HepG2 (cell line): Measurements from ENCODE around the gene WDR26. TPM values are rescaled to one million over a fixed set of nuclear protein-coding genes. Genes with fewer than 3 reads are reported as not detected.

Source experiments
- FOXA3 ChIP-seq: IDR thresholded peaks from 2 replicates; pipeline ENCODE4 v1.6.1; 2016; ENCODE audit warnings: missing genetic modification reagents, missing compliant biosample characterization
- FOXO1 ChIP-seq: sonication (generic); formaldehyde crosslinking; IDR thresholded peaks from 2 replicates; pipeline ENCODE4 v1.4.0; 2020; ENCODE audit warnings: missing genetic modification reagents
- GABPB1 ChIP-seq: IDR thresholded peaks from 2 replicates; pipeline ENCODE4 v1.6.1; 2016; ENCODE audit warnings: mild to moderate bottlenecking, missing genetic modification reagents, moderate library complexity, missing compliant biosample characterization
- GTF2F1 ChIP-seq: fragments of 150-350 bp; IDR thresholded peaks from 2 replicates; pipeline ENCODE4 v1.6.1; 2014; ENCODE audit warnings: low read length
- KAT7 ChIP-seq: IDR thresholded peaks from 2 replicates; pipeline ENCODE4 v1.6.1; 2018; ENCODE audit warnings: borderline replicate concordance, missing compliant biosample characterization
- KDM5B ChIP-seq: sonication (generic); formaldehyde crosslinking; IDR thresholded peaks from 2 replicates; pipeline ENCODE4 v1.4.0; 2020; ENCODE audit warnings: missing genetic modification reagents, mild to moderate bottlenecking, borderline replicate concordance
- MTF1 ChIP-seq: sonication (generic); formaldehyde crosslinking; IDR thresholded peaks from 2 replicates; pipeline ENCODE4 v1.5.0; 2020; ENCODE audit warnings: missing genetic modification reagents
- PAX8 ChIP-seq: sonication (generic); formaldehyde crosslinking; IDR thresholded peaks from 2 replicates; pipeline ENCODE4 v1.8.0; 2022; ENCODE audit warnings: mild to moderate bottlenecking, missing genetic modification reagents, borderline replicate concordance
- RORA ChIP-seq: sonication (generic); formaldehyde crosslinking; IDR thresholded peaks from 2 replicates; pipeline ENCODE4 v1.5.0; 2020; ENCODE audit warnings: mild to moderate bottlenecking, missing genetic modification reagents, moderate library complexity
- SMARCC2 ChIP-seq: fragments of 450-650 bp; IDR thresholded peaks from 2 replicates; pipeline ENCODE4 v1.6.1; 2017; ENCODE audit warnings: antibody characterized with exemption, mild to moderate bottlenecking
- SMYD3 ChIP-seq: sonication (generic); formaldehyde crosslinking; IDR thresholded peaks from 2 replicates; pipeline ENCODE4 v1.8.1; 2023; ENCODE audit warnings: mild to moderate bottlenecking, missing genetic modification reagents
- THAP9 ChIP-seq: sonication (generic); formaldehyde crosslinking; IDR thresholded peaks from 2 replicates; pipeline ENCODE4; 2020; ENCODE audit warnings: missing genetic modification reagents, mild to moderate bottlenecking, borderline replicate concordance
- ZBTB42 ChIP-seq: sonication (generic); formaldehyde crosslinking; IDR thresholded peaks from 2 replicates; pipeline ENCODE4 v1.5.0; 2020; ENCODE audit warnings: mild to moderate bottlenecking, missing genetic modification reagents
- ZMAT3 ChIP-seq: sonication (generic); formaldehyde crosslinking; conservative IDR thresholded peaks from 2 replicates; pipeline ENCODE4 v1.7.0; 2021; ENCODE audit warnings: missing genetic modification reagents
- ZNF18 ChIP-seq: sonication (generic); formaldehyde crosslinking; IDR thresholded peaks from 2 replicates; pipeline ENCODE4 v1.8.0; 2022; ENCODE audit warnings: mild to moderate bottlenecking, missing genetic modification reagents; ENCODE audit not compliant: insufficient replicate concordance
- ZNF296 ChIP-seq: sonication (generic); formaldehyde crosslinking; conservative IDR thresholded peaks from 2 replicates; pipeline ENCODE4 v1.5.0; 2020; ENCODE audit warnings: mild to moderate bottlenecking, missing genetic modification reagents
- ZNF33B ChIP-seq: sonication (generic); formaldehyde crosslinking; IDR thresholded peaks from 2 replicates; pipeline ENCODE4 v1.5.1; 2020; ENCODE audit warnings: mild to moderate bottlenecking, missing genetic modification reagents
- ZNF362 ChIP-seq: sonication (generic); formaldehyde crosslinking; IDR thresholded peaks from 2 replicates; pipeline ENCODE4 v1.4.0; 2020; ENCODE audit warnings: missing genetic modification reagents, mild to moderate bottlenecking, borderline replicate concordance
- ZNF530 ChIP-seq: sonication (generic); formaldehyde crosslinking; IDR thresholded peaks from 2 replicates; pipeline ENCODE4 v1.5.0; 2020; ENCODE audit warnings: low read depth, mild to moderate bottlenecking, missing genetic modification reagents
- ZNF550 ChIP-seq: sonication (generic); formaldehyde crosslinking; IDR thresholded peaks from 2 replicates; pipeline ENCODE4 v1.4.0; 2020; ENCODE audit warnings: mild to moderate bottlenecking, missing genetic modification reagents, borderline replicate concordance
- ZNF556 ChIP-seq: sonication (generic); formaldehyde crosslinking; IDR thresholded peaks from 2 replicates; pipeline ENCODE4 v1.4.0; 2020; ENCODE audit warnings: mild to moderate bottlenecking, missing genetic modification reagents, borderline replicate concordance
- ZNF605 ChIP-seq: sonication (generic); formaldehyde crosslinking; IDR thresholded peaks from 2 replicates; pipeline ENCODE4 v1.8.0; 2022; ENCODE audit warnings: mild to moderate bottlenecking, missing genetic modification reagents
- polyA plus RNA-seq, 8 experiments: library from polyadenylated mRNA; depleted of rRNA in 3 of 8; stranded (reverse) in 7 of 8; unstranded in 1 of 8; fragments of >200 nt; fragmentation: Illumina TruSeq in 4 of 8; extraction: Trizol in 4 of 8; gene quantifications; 2 replicates each; pipeline versions ENCODE4 v1.2.1 to v1.2.3, GENCODE V29; 2011 to 2016; ENCODE audit warnings: low read depth in 4 of 8, missing spikeins in 1 of 8, mixed read lengths in 1 of 8; ENCODE audit not compliant: insufficient read depth in 1 of 8
- total RNA-seq, 5 experiments: library from RNA; depleted of rRNA; stranded (reverse); fragments of >200 nt; fragmentation: Illumina TruSeq; extraction: Trizol; gene quantifications; 2 replicates each; pipeline ENCODE4 v1.2.3, GENCODE V29; 2016; ENCODE audit warnings: low read depth in 1 of 5
- TF ChIP-seq, protein P1 (sequence below): IDR thresholded peaks from 2 replicates; pipeline ENCODE4 v1.6.1; 2016; ENCODE audit warnings: low read depth

WDR26 gene
- total and polyA plus RNA-seq, 2 of the 13 experiments (the other 11 are each of a cell fraction or from before 2014, with no cell fraction given) = 13.2 to 23.7 TPM

DNA sequence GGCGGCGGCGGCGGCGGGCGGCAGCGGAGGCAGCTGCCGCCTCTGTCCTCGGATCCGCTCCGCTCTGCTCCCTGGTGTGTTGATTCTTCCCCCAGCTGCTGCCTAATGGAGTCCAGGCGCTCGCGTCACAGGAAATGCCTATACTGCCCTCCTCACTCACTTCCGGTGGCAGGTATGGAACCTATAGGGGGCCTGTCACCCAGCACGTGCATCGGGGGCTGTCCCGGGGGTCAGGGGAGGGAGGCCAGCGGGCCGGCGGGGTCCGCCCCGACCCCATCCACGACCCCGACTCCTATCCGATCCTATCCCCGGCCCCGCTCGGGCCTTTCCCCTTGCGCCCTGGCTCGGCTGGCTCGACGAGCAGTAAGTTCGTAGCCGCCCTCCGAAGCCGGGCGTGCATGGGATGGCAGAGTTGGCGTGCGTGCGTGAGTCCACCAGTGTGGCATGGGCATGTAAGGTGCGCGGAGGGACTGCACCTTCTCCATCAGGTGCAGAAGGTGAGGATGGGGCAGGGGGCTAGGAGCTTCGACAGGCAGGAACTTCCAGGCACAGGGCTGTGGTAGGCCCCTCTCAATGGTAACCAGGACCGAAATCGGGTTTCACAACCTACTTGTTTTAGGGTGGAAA, at the start of gene WDR26 (continued):
- TF ChIP-seq KAT7 (CRISPR knock-in tag) = peak; percentile 70; the same call in 1 of the 2 replicates
- TF ChIP-seq PAX8 (CRISPR knock-in tag) = no peak; the same call in 1 of the 2 replicates
- TF ChIP-seq FOXA3 = peak; percentile 46; the same call in 1 of the 2 replicates
- no peak for TF ChIP-seq GTF2F1
- no peak for TF ChIP-seq ZNF530 (CRISPR knock-in tag)
- TF ChIP-seq KDM5B (CRISPR knock-in tag) = peak; percentile 81; the same call in 1 of the 2 replicates
- no peak for TF ChIP-seq ZNF556 (CRISPR knock-in tag)
- TF ChIP-seq SMYD3 (CRISPR knock-in tag) = peak; percentile 50; the same call in 1 of the 2 replicates
- no peak for TF ChIP-seq ZNF362 (CRISPR knock-in tag)
- TF ChIP-seq ZBTB42 (CRISPR knock-in tag) = no peak
- TF ChIP-seq ZNF18 (CRISPR knock-in tag) = no peak
- TF ChIP-seq ZNF33B = no peak; the same call in 1 of the 2 replicates
- TF ChIP-seq GABPB1 (CRISPR knock-in tag) = peak; percentile 94
- TF ChIP-seq MTF1 (CRISPR knock-in tag) = no peak; the same call in 1 of the 2 replicates
- peak; percentile 65; the same call in 1 of the 2 replicates for TF ChIP-seq THAP9 (CRISPR knock-in tag)
- no peak; the same call in 1 of the 2 replicates for TF ChIP-seq ZNF296 (CRISPR knock-in tag)
- TF ChIP-seq ZMAT3 = peak; percentile 92
- TF ChIP-seq ZNF605 (CRISPR knock-in tag) = peak; percentile 91
- no peak for TF ChIP-seq SMARCC2
- TF ChIP-seq ZNF550 (CRISPR knock-in tag) = no peak
- TF ChIP-seq RORA (CRISPR knock-in tag) = no peak
- TF ChIP-seq FOXO1 (CRISPR knock-in tag) = no peak
- TF ChIP-seq, protein P1, sequence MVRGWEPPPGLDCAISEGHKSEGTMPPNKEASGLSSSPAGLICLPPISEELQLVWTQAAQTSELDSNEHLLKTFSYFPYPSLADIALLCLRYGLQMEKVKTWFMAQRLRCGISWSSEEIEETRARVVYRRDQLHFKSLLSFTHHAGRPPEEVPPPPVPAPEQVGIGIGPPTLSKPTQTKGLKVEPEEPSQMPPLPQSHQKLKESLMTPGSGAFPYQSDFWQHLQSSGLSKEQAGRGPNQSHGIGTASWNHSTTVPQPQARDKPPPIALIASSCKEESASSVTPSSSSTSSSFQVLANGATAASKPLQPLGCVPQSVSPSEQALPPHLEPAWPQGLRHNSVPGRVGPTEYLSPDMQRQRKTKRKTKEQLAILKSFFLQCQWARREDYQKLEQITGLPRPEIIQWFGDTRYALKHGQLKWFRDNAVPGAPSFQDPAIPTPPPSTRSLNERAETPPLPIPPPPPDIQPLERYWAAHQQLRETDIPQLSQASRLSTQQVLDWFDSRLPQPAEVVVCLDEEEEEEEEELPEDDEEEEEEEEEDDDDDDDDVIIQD (CRISPR knock-in tag) = no peak
